HL-60 (cell line): ENCODE measurements around the gene AMACR.

Experiments
- DNase-seq, 2 experiments: peaks; one replicate each; pipeline ENCODE4 v3.0.0-alpha.2; 2010 to 2020; ENCODE audit warnings: low read depth in 1 of 2, low spot score in 1 of 2
- H3K27ac ChIP-seq: fragments of 250-450 bp; sonication (Bioruptor Pico); replicated peaks from 2 replicates; pipeline ENCODE4 v1.5.1; 2020; ENCODE audit warnings: mild to moderate bottlenecking, moderate library complexity
- H3K27me3 ChIP-seq: fragments of 250-450 bp; sonication (Bioruptor Pico); 2 replicates; pipeline ENCODE4 v1.5.1; 2021; ENCODE audit warnings: mild to moderate bottlenecking, moderate library complexity; ENCODE audit not compliant: insufficient read depth, poor library complexity, severe bottlenecking
- H3K4me3 ChIP-seq: replicated peaks from 2 replicates; pipeline ENCODE4 v1.5.1; 2011; ENCODE audit warnings: mild to moderate bottlenecking, control low read depth, low read length; ENCODE audit not compliant: insufficient read depth
- GABPA ChIP-seq: IDR thresholded peaks from 2 replicates; pipeline ENCODE4 v1.6.1; 2012; ENCODE audit warnings: low read depth
- POLR2AphosphoS5 ChIP-seq: IDR thresholded peaks from 2 replicates; pipeline ENCODE4 v1.6.1; 2012; ENCODE audit warnings: low read depth
- SPI1 ChIP-seq: IDR thresholded peaks from 2 replicates; pipeline ENCODE4 v1.6.1; 2012; ENCODE audit warnings: low read depth, mild to moderate bottlenecking, borderline replicate concordance
- TF ChIP-seq, protein P1 (sequence below): IDR thresholded peaks from 2 replicates; pipeline ENCODE4 v1.6.1; 2012; ENCODE audit warnings: low read depth; ENCODE audit not compliant: insufficient replicate concordance
- TF ChIP-seq, protein P2 (sequence below): IDR thresholded peaks from one replicate; pipeline ENCODE4 v1.5.1; 2011; ENCODE audit warnings: low read length, control low read depth, inconsistent platforms; ENCODE audit not compliant: insufficient read depth

The AMACR gene

DNA sequence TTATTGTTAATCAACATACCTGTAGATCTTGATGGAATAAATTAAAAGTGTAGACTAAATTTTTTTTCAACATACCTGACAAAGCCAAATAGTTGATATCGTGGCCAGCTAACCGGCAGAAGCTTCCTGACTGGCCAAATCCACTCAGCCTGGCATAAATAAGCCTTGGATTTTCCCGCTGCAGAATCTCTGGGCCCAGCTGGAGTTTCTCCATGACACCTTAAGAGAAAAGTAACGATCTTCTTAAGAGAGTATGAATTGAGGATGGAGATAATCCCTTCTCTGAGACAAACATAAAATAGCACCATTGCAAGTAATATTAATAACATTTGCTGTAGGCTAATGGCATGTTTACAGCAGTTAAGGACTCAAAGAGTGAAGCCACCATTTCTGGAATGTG lies 2.2 kb downstream of the AMACR start:
- no peak for DNase-seq
- Histone ChIP-seq H3K4me3 (no peak overlapping the region), H3K27me3 (no peaks in the 10 kb centered on the region), H3K27ac (no peak overlapping the region)
- TF ChIP-seq GABPA (no peak), POLR2AphosphoS5 (no peak), SPI1 (no peak)
- TF ChIP-seq, protein P1, sequence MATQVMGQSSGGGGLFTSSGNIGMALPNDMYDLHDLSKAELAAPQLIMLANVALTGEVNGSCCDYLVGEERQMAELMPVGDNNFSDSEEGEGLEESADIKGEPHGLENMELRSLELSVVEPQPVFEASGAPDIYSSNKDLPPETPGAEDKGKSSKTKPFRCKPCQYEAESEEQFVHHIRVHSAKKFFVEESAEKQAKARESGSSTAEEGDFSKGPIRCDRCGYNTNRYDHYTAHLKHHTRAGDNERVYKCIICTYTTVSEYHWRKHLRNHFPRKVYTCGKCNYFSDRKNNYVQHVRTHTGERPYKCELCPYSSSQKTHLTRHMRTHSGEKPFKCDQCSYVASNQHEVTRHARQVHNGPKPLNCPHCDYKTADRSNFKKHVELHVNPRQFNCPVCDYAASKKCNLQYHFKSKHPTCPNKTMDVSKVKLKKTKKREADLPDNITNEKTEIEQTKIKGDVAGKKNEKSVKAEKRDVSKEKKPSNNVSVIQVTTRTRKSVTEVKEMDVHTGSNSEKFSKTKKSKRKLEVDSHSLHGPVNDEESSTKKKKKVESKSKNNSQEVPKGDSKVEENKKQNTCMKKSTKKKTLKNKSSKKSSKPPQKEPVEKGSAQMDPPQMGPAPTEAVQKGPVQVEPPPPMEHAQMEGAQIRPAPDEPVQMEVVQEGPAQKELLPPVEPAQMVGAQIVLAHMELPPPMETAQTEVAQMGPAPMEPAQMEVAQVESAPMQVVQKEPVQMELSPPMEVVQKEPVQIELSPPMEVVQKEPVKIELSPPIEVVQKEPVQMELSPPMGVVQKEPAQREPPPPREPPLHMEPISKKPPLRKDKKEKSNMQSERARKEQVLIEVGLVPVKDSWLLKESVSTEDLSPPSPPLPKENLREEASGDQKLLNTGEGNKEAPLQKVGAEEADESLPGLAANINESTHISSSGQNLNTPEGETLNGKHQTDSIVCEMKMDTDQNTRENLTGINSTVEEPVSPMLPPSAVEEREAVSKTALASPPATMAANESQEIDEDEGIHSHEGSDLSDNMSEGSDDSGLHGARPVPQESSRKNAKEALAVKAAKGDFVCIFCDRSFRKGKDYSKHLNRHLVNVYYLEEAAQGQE = no peak
- TF ChIP-seq, protein P2, sequence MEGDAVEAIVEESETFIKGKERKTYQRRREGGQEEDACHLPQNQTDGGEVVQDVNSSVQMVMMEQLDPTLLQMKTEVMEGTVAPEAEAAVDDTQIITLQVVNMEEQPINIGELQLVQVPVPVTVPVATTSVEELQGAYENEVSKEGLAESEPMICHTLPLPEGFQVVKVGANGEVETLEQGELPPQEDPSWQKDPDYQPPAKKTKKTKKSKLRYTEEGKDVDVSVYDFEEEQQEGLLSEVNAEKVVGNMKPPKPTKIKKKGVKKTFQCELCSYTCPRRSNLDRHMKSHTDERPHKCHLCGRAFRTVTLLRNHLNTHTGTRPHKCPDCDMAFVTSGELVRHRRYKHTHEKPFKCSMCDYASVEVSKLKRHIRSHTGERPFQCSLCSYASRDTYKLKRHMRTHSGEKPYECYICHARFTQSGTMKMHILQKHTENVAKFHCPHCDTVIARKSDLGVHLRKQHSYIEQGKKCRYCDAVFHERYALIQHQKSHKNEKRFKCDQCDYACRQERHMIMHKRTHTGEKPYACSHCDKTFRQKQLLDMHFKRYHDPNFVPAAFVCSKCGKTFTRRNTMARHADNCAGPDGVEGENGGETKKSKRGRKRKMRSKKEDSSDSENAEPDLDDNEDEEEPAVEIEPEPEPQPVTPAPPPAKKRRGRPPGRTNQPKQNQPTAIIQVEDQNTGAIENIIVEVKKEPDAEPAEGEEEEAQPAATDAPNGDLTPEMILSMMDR = no peak

DNA sequence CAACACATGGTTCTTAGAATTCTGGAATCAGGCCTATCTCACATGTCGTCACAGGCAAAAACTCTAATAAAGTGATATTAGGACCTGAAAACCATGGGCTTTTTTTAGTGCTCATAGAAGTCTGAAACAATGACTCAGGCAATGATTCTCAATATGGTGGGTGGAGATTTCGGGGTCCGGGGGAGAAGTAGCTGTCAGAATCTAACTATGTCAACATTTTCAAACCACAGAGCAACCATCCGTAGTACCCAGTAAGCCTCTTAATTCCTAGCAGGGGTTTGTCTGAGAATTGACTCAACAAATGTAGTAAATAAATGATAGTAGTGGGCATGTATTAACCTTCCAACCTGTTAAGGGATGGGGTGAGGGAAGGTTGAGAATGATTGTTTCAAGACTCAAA lies 2.6 kb downstream of the AMACR start:
- no peak for TF ChIP-seq SPI1
- TF ChIP-seq, protein P2 = no peak
- TF ChIP-seq POLR2AphosphoS5 = no peak
- H3K27ac ChIP-seq = no peak overlapping the region
- no peak for DNase-seq

DNA sequence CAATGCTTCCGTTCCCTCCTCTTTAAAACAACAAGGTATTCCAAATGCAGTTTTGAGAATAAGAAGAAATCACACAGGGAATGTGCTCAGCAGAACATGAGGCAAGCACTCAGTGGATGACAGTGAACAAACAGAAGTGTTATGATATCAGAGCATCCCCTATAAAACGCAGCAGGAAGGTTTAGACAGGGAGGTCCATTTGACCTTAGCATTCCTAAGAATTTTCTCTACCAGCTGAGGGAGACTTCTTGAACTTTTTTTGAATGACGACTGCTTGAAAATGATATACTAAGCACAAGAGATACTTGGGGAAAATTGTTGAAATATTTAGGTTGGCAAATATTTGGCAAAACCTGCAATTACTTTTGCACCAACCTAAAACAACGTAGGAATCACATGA lies 3.9 kb downstream of the AMACR start:
- TF ChIP-seq, protein P2 = no peak
- TF ChIP-seq GABPA = no peak
- H3K27ac ChIP-seq = no peak overlapping the region
- H3K27me3 ChIP-seq = no peaks in the 10 kb centered on the region
- DNase-seq = no peak
- no peak overlapping the region for H3K4me3 ChIP-seq

More for the DNA sequence above, 2.6 kb downstream of the AMACR start:
- Histone ChIP-seq H3K4me3 (no peak overlapping the region), H3K27me3 (no peaks in the 10 kb centered on the region)

DNA sequence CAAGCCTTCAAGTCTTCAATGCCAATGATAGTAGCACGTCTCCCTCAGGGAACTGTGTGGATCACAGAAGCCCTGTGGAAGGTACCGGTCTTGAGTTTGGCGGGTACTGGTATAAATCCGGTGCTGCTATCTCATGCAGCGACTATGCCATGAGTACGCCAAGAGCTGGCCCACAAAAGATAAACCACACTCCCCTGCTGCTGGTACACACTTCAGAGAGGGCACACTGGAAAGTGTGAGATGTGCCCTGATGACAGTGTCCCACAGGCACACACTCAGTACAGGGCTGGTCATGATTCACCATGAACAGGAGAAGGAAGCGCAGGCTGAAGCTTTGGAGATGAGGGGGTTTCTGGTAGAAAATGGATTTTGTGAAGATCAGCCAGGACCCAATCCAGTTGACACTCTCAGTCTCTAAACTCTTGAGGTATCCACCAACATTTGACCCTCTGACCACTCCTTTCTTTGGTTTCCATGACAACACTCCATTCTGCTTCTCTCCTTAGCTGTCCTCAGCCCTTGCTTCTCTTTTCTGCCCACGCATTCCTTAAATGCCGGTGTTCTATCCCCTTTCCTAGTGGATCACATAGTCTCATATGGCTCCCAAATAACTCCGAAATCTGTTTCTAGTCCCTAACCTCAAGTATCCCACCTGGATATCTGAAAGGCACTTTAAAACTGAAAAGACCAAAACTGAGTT lies 5.1 kb downstream of the AMACR start:
- Histone ChIP-seq H3K4me3 (no peak overlapping the region), H3K27me3 (no peaks in the 10 kb centered on the region), H3K27ac (no peak overlapping the region)
- no peak for DNase-seq
- TF ChIP-seq, protein P2 = no peak
- TF ChIP-seq GABPA (no peak), POLR2AphosphoS5 (no peak)
- TF ChIP-seq, protein P1 = no peak
